ENCODE data around the gene NCOR1. TPM values are rescaled to one million over a fixed set of nuclear protein-coding genes. Genes with fewer than 3 reads are reported as not detected.

The NCOR1 gene
- total and polyA plus RNA-seq, 2 of the 13 experiments (the other 11 are each of a cell fraction or from before 2014, with no cell fraction given): 57.0 to 71.7 TPM

DNA sequence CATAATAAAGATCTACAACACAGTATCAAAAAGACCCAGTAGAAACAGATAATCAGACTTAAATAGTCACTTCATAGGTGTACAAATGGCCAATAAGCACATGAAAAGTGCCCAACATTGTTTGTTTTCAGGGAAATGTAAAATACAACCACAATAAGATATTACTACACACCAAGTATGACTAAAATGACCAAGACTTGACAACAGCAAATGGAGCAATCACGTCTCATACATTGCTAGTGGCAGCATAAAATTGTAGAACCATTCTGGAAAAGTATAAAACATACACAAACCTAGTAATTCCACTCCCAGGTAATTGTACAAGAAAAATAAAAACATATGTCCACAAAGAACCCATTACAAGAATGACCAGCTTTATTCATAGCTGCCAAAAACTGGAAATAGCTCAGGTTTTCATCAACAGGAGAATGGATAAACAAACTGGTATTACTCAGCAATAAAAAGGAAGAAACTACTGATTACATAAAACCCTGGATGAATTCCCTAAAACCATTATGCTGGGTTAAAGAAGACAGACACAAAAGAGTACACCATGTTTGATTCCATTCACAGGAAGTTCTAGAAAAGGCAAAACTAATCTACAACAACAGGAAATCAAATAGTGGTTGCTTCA lies 130.2 kb downstream of the NCOR1 start (continued):
- TF ChIP-seq, protein P1, sequence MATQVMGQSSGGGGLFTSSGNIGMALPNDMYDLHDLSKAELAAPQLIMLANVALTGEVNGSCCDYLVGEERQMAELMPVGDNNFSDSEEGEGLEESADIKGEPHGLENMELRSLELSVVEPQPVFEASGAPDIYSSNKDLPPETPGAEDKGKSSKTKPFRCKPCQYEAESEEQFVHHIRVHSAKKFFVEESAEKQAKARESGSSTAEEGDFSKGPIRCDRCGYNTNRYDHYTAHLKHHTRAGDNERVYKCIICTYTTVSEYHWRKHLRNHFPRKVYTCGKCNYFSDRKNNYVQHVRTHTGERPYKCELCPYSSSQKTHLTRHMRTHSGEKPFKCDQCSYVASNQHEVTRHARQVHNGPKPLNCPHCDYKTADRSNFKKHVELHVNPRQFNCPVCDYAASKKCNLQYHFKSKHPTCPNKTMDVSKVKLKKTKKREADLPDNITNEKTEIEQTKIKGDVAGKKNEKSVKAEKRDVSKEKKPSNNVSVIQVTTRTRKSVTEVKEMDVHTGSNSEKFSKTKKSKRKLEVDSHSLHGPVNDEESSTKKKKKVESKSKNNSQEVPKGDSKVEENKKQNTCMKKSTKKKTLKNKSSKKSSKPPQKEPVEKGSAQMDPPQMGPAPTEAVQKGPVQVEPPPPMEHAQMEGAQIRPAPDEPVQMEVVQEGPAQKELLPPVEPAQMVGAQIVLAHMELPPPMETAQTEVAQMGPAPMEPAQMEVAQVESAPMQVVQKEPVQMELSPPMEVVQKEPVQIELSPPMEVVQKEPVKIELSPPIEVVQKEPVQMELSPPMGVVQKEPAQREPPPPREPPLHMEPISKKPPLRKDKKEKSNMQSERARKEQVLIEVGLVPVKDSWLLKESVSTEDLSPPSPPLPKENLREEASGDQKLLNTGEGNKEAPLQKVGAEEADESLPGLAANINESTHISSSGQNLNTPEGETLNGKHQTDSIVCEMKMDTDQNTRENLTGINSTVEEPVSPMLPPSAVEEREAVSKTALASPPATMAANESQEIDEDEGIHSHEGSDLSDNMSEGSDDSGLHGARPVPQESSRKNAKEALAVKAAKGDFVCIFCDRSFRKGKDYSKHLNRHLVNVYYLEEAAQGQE (IDR thresholded peaks at IDR 0.05; ENCODE audit: borderline replicate concordance in 1 of 2, low read depth in 1 of 2, low read length in 2 of 2): no peak
- TF ChIP-seq, protein P2, sequence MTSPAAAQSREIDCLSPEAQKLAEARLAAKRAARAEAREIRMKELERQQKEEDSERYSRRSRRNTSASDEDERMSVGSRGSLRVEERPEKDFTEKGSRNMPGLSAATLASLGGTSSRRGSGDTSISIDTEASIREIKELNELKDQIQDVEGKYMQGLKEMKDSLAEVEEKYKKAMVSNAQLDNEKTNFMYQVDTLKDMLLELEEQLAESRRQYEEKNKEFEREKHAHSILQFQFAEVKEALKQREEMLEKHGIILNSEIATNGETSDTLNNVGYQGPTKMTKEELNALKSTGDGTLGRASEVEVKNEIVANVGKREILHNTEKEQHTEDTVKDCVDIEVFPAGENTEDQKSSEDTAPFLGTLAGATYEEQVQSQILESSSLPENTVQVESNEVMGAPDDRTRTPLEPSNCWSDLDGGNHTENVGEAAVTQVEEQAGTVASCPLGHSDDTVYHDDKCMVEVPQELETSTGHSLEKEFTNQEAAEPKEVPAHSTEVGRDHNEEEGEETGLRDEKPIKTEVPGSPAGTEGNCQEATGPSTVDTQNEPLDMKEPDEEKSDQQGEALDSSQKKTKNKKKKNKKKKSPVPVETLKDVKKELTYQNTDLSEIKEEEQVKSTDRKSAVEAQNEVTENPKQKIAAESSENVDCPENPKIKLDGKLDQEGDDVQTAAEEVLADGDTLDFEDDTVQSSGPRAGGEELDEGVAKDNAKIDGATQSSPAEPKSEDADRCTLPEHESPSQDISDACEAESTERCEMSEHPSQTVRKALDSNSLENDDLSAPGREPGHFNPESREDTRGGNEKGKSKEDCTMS (CRISPR knock-in tag; conservative IDR thresholded peaks at IDR 0.05): no peak
- TF ChIP-seq SMAD3 (CRISPR knock-in tag; IDR thresholded peaks at IDR 0.05) (no peak), RAD51 (IDR thresholded peaks at IDR 0.05; ENCODE audit: borderline replicate concordance) (no peak), GZF1 (CRISPR knock-in tag; IDR thresholded peaks at IDR 0.05) (no peak), ZNF10 (CRISPR knock-in tag; IDR thresholded peaks at IDR 0.05; ENCODE audit: borderline replicate concordance, low read depth) (no peak), SP2 (CRISPR knock-in tag; IDR thresholded peaks at IDR 0.05) (no peak), ZFP62 (CRISPR knock-in tag; IDR thresholded peaks at IDR 0.05) (no peak), ZNF660 (CRISPR knock-in tag; IDR thresholded peaks at IDR 0.05; ENCODE audit: borderline replicate concordance, low read depth) (no peak), ATF4 (CRISPR knock-in tag; IDR thresholded peaks at IDR 0.05) (no peak), FOXO4 (CRISPR knock-in tag; conservative IDR thresholded peaks at IDR 0.05) (no peak), SRSF1 (optimal IDR thresholded peaks at IDR 0.05; ENCODE audit: low read depth, low read length) (no peak), THAP9 (CRISPR knock-in tag; IDR thresholded peaks at IDR 0.05; ENCODE audit: borderline replicate concordance) (no peak)
